SK-N-MC (cell line): ENCODE results near the gene ELMO2.

Experiments
- EZH2 ChIP-seq: fragments of 200-600 bp; sonication (generic); IDR thresholded peaks from one replicate; pipeline ENCODE4 v1.6.1; 2017; ENCODE audit warnings: antibody characterized with exemption
- FOXP2 ChIP-seq: optimal IDR thresholded peaks from 2 replicates; pipeline ENCODE3; 2011; ENCODE audit warnings: mild to moderate bottlenecking, moderate library complexity; ENCODE audit not compliant: insufficient read depth; ENCODE audit errors: extremely low read length, control extremely low read depth

- no peak for TF ChIP-seq EZH2
- TF ChIP-seq FOXP2: no peak
Measured at GRCh38 chr20:46401478-46401860, 4.9 kb downstream of the ELMO2 start.
